CD4-positive, alpha-beta T cell (primary cell): ENCODE data around the gene RAD51B. TPM values are rescaled to one million over a fixed set of nuclear protein-coding genes. Genes with fewer than 3 reads are reported as not detected.

Experiments
- ATAC-seq: fragments of 200-7000 bp; cut with Tn5 transposase; one replicate; pipeline ENCODE4 v1.10.0; 2022; ENCODE audit warnings: mild to moderate bottlenecking; ENCODE audit not compliant: poor library complexity
- CTCF ChIA-PET: fragments of 350-600 bp; sonication (Branson Sonifier 250); formaldehyde crosslinking; loops from one replicate; lab custom pipeline; 2021; ENCODE audit warnings: antibody characterized with exemption, inconsistent platforms; lab: Charles Lee
- POLR2A ChIA-PET: fragments of 350-600 bp; sonication (Branson Sonifier 250); formaldehyde crosslinking; loops from one replicate; lab custom pipeline; 2021; ENCODE audit warnings: antibody characterized with exemption, inconsistent platforms; lab: Charles Lee
- DNase-seq, 14 experiments: peaks; one replicate each; pipeline ENCODE4 v3.0.0-alpha.2; 2013 to 2020; ENCODE audit warnings: mixed read lengths in 2 of 14
- H3K27ac ChIP-seq, 2 donors: one replicate each; pipeline versions ENCODE4 v1.5.1 to v1.7.0; 2013; ENCODE audit warnings: low read length in 2 of 2, low read depth in 1 of 2, mild to moderate bottlenecking in 1 of 2
- H3K27me3 ChIP-seq, 2 experiments: 1 replicate in 1 of 2; 2 replicates in 1 of 2; pipeline versions ENCODE4 v1.6.1 to v1.7.0; 2013; ENCODE audit warnings: low read length in 2 of 2, control low read depth in 1 of 2, mild to moderate bottlenecking in 1 of 2, moderate library complexity in 1 of 2; ENCODE audit not compliant: insufficient read depth in 2 of 2, control insufficient read depth in 1 of 2
- H3K36me3 ChIP-seq: one replicate; pipeline ENCODE4 v1.6.1; 2013; ENCODE audit warnings: low read length, control low read depth; ENCODE audit not compliant: insufficient read depth
- H3K4me1 ChIP-seq: one replicate; pipeline ENCODE4 v1.6.1; 2013; ENCODE audit warnings: low read length, control low read depth; ENCODE audit not compliant: insufficient read depth
- H3K4me3 ChIP-seq: one replicate; pipeline ENCODE4 v1.5.1; 2013; ENCODE audit warnings: mild to moderate bottlenecking, low read length, moderate library complexity
- H3K9me3 ChIP-seq, 2 experiments: 1 replicate in 1 of 2; 2 replicates in 1 of 2; pipeline versions ENCODE4 v1.6.1 to v1.7.0; 2013; ENCODE audit warnings: low read length in 2 of 2, mild to moderate bottlenecking in 2 of 2, control low read depth in 1 of 2, moderate library complexity in 1 of 2; ENCODE audit not compliant: control insufficient read depth in 1 of 2, insufficient read depth in 1 of 2
- H3K27ac Mint-ChIP-seq: one replicate; pipeline ENCODE4 v1.8.0; 2020; ENCODE audit warnings: mixed read lengths
- H3K27me3 Mint-ChIP-seq: one replicate; pipeline ENCODE4 v1.8.0; 2021; ENCODE audit warnings: mixed read lengths
- H3K36me3 Mint-ChIP-seq: one replicate; pipeline ENCODE4 v1.8.0; 2021; ENCODE audit warnings: low read depth, mixed read lengths
- H3K4me1 Mint-ChIP-seq: one replicate; pipeline ENCODE4 v1.8.0; 2021; ENCODE audit warnings: low read depth, mixed read lengths
- H3K4me3 Mint-ChIP-seq: one replicate; pipeline ENCODE4 v1.8.0; 2020; ENCODE audit warnings: mild to moderate bottlenecking, mixed read lengths
- H3K9me3 Mint-ChIP-seq: one replicate; pipeline ENCODE4 v1.8.0; 2020; ENCODE audit warnings: mixed read lengths
- intact Hi-C, 2 experiments: fragments of 100-400 bp; cut with DNase I in 1 of 2; cut with micrococcal nuclease in 1 of 2; formaldehyde crosslinking; loops; one replicate each; pipeline versions ENCODE4 v1.15.1 to v1.9.0; 2023 to 2025; cut with DNase I, micrococcal nuclease
- total RNA-seq, 174 experiments: library from RNA in 2 of 174; stranded (reverse) in 2 of 174; gene quantifications; one replicate each; pipeline ENCODE4 v1.2.3 and lab custom pipeline; 2021 to 2026
- TF ChIP-seq, protein P1 (sequence below): fragments of 200-600 bp; IDR thresholded peaks from one replicate; pipeline ENCODE4 v1.8.0; 2022; ENCODE audit warnings: antibody characterized with exemption, mild to moderate bottlenecking

Gene RAD51B
- total RNA-seq, 2 experiments from 2014 or later, result 18.4 to 20.0 TPM

DNA sequence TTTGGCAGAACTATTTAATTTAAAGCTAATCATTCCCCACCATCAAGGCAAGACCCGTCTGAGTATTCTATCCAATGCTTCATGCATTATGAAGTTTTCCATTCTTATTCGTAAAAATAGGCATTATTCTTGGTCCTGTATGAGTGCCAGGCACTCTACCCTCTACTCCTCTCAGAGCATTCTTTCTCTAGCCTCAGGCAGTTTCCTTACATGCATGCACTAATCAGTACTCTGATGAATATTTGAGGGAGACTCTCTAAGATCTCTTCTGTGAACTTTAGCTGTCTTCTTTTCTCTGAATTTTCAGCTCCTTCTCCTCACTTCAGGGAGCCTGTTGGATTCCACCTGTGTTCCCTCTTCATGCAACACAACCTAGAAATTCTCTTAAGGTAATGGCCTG is 334.7 kb downstream of the RAD51B start:
- Histone ChIP-seq H3K4me3 (no peak overlapping the region), H3K36me3 (no peaks in the 10 kb centered on the region), H3K27ac (no peak overlapping the region), H3K27me3 (no peaks in the 10 kb centered on the region), H3K9me3 (peaks cover 0 to 5% of the 10 kb centered on the region in 2 experiments), H3K4me1 (no peaks in the 10 kb centered on the region)
- Mint-ChIP-seq H3K36me3 (peaks cover 41% of the 10 kb centered on the region), H3K27me3 (no peaks in the 10 kb centered on the region), H3K27ac (no peak overlapping the region), H3K4me3 (no peak overlapping the region), H3K4me1 (no peaks in the 10 kb centered on the region), H3K9me3 (peaks cover 25% of the 10 kb centered on the region)
- DNase-seq (no peak), ATAC-seq (no peak)
- TF ChIP-seq, protein P1, sequence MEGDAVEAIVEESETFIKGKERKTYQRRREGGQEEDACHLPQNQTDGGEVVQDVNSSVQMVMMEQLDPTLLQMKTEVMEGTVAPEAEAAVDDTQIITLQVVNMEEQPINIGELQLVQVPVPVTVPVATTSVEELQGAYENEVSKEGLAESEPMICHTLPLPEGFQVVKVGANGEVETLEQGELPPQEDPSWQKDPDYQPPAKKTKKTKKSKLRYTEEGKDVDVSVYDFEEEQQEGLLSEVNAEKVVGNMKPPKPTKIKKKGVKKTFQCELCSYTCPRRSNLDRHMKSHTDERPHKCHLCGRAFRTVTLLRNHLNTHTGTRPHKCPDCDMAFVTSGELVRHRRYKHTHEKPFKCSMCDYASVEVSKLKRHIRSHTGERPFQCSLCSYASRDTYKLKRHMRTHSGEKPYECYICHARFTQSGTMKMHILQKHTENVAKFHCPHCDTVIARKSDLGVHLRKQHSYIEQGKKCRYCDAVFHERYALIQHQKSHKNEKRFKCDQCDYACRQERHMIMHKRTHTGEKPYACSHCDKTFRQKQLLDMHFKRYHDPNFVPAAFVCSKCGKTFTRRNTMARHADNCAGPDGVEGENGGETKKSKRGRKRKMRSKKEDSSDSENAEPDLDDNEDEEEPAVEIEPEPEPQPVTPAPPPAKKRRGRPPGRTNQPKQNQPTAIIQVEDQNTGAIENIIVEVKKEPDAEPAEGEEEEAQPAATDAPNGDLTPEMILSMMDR, result no peak
- ChIA-PET POLR2A (no interaction called here), CTCF (interaction anchor here (1.1 kb wide), 1 partner anchor 24 kb away, joined by 3 read pairs; no protein-coding TSS in a partner anchor)
- intact Hi-C loops, result no loop called here

DNA sequence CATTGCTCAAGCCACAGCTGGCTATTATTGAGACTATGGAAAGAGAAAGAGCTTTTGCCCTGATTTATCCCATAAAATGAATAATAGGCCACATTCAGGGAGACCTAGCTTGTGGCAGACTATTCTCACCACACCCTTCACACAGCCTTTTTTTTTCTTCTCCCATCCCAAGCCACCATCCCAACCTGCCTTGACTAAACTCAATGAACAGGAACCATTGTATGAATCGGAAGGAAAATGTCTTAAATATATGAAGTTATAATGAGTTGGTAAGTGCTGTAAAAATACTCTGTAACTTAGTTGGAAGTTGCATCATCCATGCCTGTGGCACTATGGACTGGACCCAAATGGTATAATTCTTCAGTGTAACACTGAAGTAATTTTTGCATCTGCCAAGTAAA is 338.4 kb downstream of the RAD51B start:
- Mint-ChIP-seq H3K9me3 (peaks cover 7% of the 10 kb centered on the region), H3K4me3 (no peak overlapping the region), H3K4me1 (no peaks in the 10 kb centered on the region), H3K36me3 (peaks cover 15% of the 10 kb centered on the region), H3K27ac (no peak overlapping the region), H3K27me3 (no peaks in the 10 kb centered on the region)
- ChIA-PET CTCF (no interaction called here), POLR2A (no interaction called here)
- Histone ChIP-seq H3K9me3 (no peaks in the 10 kb centered on the region), H3K4me1 (no peaks in the 10 kb centered on the region), H3K36me3 (no peaks in the 10 kb centered on the region), H3K27me3 (no peaks in the 10 kb centered on the region), H3K4me3 (no peak overlapping the region), H3K27ac (no peak overlapping the region)
- no peak for ATAC-seq
- DNase-seq, result no peak
- TF ChIP-seq, protein P1, result no peak
- intact Hi-C loops, result no loop called here

- no peak for DNase-seq
- Mint-ChIP-seq H3K9me3 (peaks cover 7% of the 10 kb centered on the region), H3K4me3 (no peak overlapping the region), H3K27me3 (no peaks in the 10 kb centered on the region), H3K27ac (no peak overlapping the region), H3K4me1 (no peaks in the 10 kb centered on the region), H3K36me3 (peaks cover 10% of the 10 kb centered on the region)
- TF ChIP-seq, protein P1, result no peak
- ATAC-seq, result no peak
- ChIA-PET POLR2A (no interaction called here), CTCF (no interaction called here)
- intact Hi-C loops, result no loop called here
- no peak overlapping the region for H3K4me3 ChIP-seq
- no peaks in the 10 kb centered on the region for H3K9me3 ChIP-seq
- no peaks in the 10 kb centered on the region for H3K4me1 ChIP-seq
- no peak overlapping the region for H3K27ac ChIP-seq
- no peaks in the 10 kb centered on the region for H3K27me3 ChIP-seq
- no peaks in the 10 kb centered on the region for H3K36me3 ChIP-seq
Observed at GRCh38 chr14:68158640-68159039, 339.1 kb downstream of the RAD51B start.
